SU-DHL-6 (cell line): Measurements from ENCODE around the gene CARMIL1.

ENCODE experiments used
- H2AFZ ChIP-seq: fragments of 200-600 bp; sonication (generic); 2 replicates; pipeline ENCODE4 v1.6.1; 2014; ENCODE audit warnings: low read depth, mild to moderate bottlenecking, moderate library complexity, mixed read lengths, antibody characterized with exemption, low read length; ENCODE audit not compliant: severe bottlenecking
- H3F3A ChIP-seq: fragments of 200-600 bp; shearing (Covaris generic); 2 replicates; pipeline ENCODE4 v1.6.0; 2016; ENCODE audit warnings: antibody characterized with exemption, mild to moderate bottlenecking; ENCODE audit not compliant: insufficient read depth
- H3K27ac ChIP-seq: fragments of 200-600 bp; sonication (generic); 2 replicates; pipeline ENCODE4 v1.5.1; 2016; ENCODE audit warnings: low read depth, mild to moderate bottlenecking, low read length, moderate library complexity, mixed read lengths
- H3K27me3 ChIP-seq: fragments of 200-600 bp; sonication (generic), shearing (Covaris generic); 2 replicates; pipeline ENCODE4 v1.6.0; 2014; ENCODE audit warnings: mild to moderate bottlenecking, low read length
- H3K36me3 ChIP-seq: fragments of 200-600 bp; sonication (generic); 2 replicates; pipeline ENCODE4 v1.6.1; 2014; ENCODE audit warnings: mild to moderate bottlenecking, low read length, mixed read lengths
- H3K4me2 ChIP-seq: fragments of 300-600, 200-600 bp; shearing (Covaris generic), sonication (generic); 2 replicates; pipeline ENCODE4 v1.6.0; 2014; ENCODE audit warnings: low read length, low read depth, mild to moderate bottlenecking; ENCODE audit not compliant: poor library complexity, severe bottlenecking
- H3K4me3 ChIP-seq: fragments of 200-600 bp; sonication (generic); 2 replicates; pipeline ENCODE4 v1.5.1; 2014; ENCODE audit warnings: antibody characterized with exemption, low read length, mild to moderate bottlenecking, mixed read lengths; ENCODE audit not compliant: insufficient read depth, poor library complexity, severe bottlenecking
- H3K79me2 ChIP-seq: fragments of 200-600 bp; sonication (generic); 2 replicates; pipeline ENCODE4 v1.6.1; 2014; ENCODE audit warnings: mild to moderate bottlenecking, low read length, moderate library complexity; ENCODE audit not compliant: insufficient read depth
- H3K9ac ChIP-seq: fragments of 200-600 bp; sonication (generic); 2 replicates; pipeline ENCODE4 v1.7.0; 2014; ENCODE audit warnings: mild to moderate bottlenecking, low read length
- H3K9me2 ChIP-seq: fragments of 200-600 bp; sonication (generic); replicated peaks from 2 replicates; pipeline ENCODE4 v1.6.1; 2014; ENCODE audit warnings: low read length; ENCODE audit not compliant: insufficient read depth
- H3K9me3 ChIP-seq: fragments of 200-600 bp; sonication (generic); 2 replicates; pipeline ENCODE4 v1.6.1; 2014; ENCODE audit warnings: low read length, mixed read lengths; ENCODE audit not compliant: insufficient read depth
- H4K20me1 ChIP-seq: fragments of 200-600 bp; sonication (generic); 2 replicates; pipeline ENCODE4 v1.6.1; 2014; ENCODE audit warnings: low read depth, mild to moderate bottlenecking, antibody characterized with exemption, low read length, moderate library complexity, mixed read lengths
- EZH2phosphoT487 ChIP-seq: fragments of 200-600 bp; sonication (generic), shearing (Covaris generic); conservative IDR thresholded peaks from 2 replicates; pipeline ENCODE4 v1.6.1; 2018; ENCODE audit warnings: mild to moderate bottlenecking, antibody characterized with exemption, low read length, moderate library complexity, mixed read lengths
- TF ChIP-seq, protein P1 (sequence below): fragments of 200-600 bp; sonication (generic); IDR thresholded peaks from one replicate; pipeline ENCODE4 v1.5.1; 2017; ENCODE audit warnings: antibody characterized with exemption, mild to moderate bottlenecking, low read length, moderate library complexity; ENCODE audit not compliant: insufficient read depth, poor library complexity, severe bottlenecking

The CARMIL1 gene

GRCh38 chr6:25504661-25505060 lies 225.5 kb downstream of the CARMIL1 start:
- Histone ChIP-seq H3K27me3 (no peaks in the 10 kb centered on the region), H3K9me3 (no peaks in the 10 kb centered on the region), H3F3A (no peaks in the 10 kb centered on the region), H4K20me1 (no peaks in the 10 kb centered on the region), H3K79me2 (no peaks in the 10 kb centered on the region), H2AFZ (no peak overlapping the region), H3K36me3 (peaks cover 3% of the 10 kb centered on the region; the same call in 1 of the 2 replicates), H3K9ac (no peak overlapping the region), H3K4me2 (no peak overlapping the region), H3K4me3 (no peak overlapping the region), H3K9me2 (no peaks in the 10 kb centered on the region), H3K27ac (no peak overlapping the region)
- no peak for TF ChIP-seq EZH2phosphoT487
- TF ChIP-seq, protein P1, sequence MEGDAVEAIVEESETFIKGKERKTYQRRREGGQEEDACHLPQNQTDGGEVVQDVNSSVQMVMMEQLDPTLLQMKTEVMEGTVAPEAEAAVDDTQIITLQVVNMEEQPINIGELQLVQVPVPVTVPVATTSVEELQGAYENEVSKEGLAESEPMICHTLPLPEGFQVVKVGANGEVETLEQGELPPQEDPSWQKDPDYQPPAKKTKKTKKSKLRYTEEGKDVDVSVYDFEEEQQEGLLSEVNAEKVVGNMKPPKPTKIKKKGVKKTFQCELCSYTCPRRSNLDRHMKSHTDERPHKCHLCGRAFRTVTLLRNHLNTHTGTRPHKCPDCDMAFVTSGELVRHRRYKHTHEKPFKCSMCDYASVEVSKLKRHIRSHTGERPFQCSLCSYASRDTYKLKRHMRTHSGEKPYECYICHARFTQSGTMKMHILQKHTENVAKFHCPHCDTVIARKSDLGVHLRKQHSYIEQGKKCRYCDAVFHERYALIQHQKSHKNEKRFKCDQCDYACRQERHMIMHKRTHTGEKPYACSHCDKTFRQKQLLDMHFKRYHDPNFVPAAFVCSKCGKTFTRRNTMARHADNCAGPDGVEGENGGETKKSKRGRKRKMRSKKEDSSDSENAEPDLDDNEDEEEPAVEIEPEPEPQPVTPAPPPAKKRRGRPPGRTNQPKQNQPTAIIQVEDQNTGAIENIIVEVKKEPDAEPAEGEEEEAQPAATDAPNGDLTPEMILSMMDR, result no peak

DNA sequence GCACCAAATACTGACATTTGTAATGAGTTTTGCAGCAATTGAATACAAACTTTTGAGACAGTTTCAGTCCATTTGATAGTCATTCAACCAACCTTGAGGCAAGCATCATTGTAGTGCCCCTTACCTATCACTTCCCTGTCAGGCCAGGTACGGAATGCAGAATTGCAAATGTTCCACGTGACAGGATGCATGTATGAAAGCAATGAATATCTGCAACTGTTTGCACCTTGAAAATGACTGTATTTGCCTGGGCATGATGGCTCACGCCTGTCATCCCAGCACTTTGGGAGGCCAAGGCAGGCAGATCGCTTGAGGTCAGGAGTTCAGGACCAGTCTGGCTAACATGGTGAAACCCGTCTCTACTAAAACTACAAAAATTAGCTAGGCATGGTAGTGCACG lies 226.8 kb downstream of the CARMIL1 start:
- TF ChIP-seq, protein P1, result no peak
- no peak for TF ChIP-seq EZH2phosphoT487
- Histone ChIP-seq H2AFZ (no peak overlapping the region), H3K9me2 (no peaks in the 10 kb centered on the region), H3K4me2 (no peak overlapping the region), H4K20me1 (no peaks in the 10 kb centered on the region), H3K79me2 (no peaks in the 10 kb centered on the region), H3K36me3 (peaks cover 12% of the 10 kb centered on the region), H3F3A (no peaks in the 10 kb centered on the region), H3K27ac (no peak overlapping the region), H3K4me3 (no peak overlapping the region), H3K27me3 (no peaks in the 10 kb centered on the region), H3K9me3 (no peaks in the 10 kb centered on the region), H3K9ac (no peak overlapping the region)

- Histone ChIP-seq H3K27ac (no peak overlapping the region), H3K36me3 (peaks cover 12% of the 10 kb centered on the region), H3K9ac (no peak overlapping the region), H2AFZ (no peak overlapping the region), H3K79me2 (no peaks in the 10 kb centered on the region), H4K20me1 (no peaks in the 10 kb centered on the region), H3K9me2 (no peaks in the 10 kb centered on the region), H3K4me3 (no peak overlapping the region), H3K9me3 (no peaks in the 10 kb centered on the region), H3K27me3 (no peaks in the 10 kb centered on the region), H3K4me2 (no peak overlapping the region), H3F3A (no peaks in the 10 kb centered on the region)
- TF ChIP-seq, protein P1, result no peak
- no peak for TF ChIP-seq EZH2phosphoT487
Measured at GRCh38 chr6:25508051-25508450, 228.9 kb downstream of the CARMIL1 start.

GRCh38 chr6:25511376-25511775 lies 232.2 kb downstream of the CARMIL1 start:
- Histone ChIP-seq H3K36me3 (peaks cover 12% of the 10 kb centered on the region), H3K9me2 (no peaks in the 10 kb centered on the region), H3K9ac (no peak overlapping the region), H3K4me3 (no peak overlapping the region), H2AFZ (no peak overlapping the region), H3F3A (no peaks in the 10 kb centered on the region), H4K20me1 (no peaks in the 10 kb centered on the region), H3K9me3 (no peaks in the 10 kb centered on the region), H3K27ac (no peak overlapping the region), H3K4me2 (no peak overlapping the region), H3K27me3 (no peaks in the 10 kb centered on the region), H3K79me2 (no peaks in the 10 kb centered on the region)
- no peak for TF ChIP-seq EZH2phosphoT487
- TF ChIP-seq, protein P1, result no peak
